ENCODE results near the gene SKOR1.

Gene SKOR1

GRCh38 chr15:67820122-67820991, 5.0 kb upstream of the SKOR1 start:
- no peak for DNase-seq

GRCh38 chr15:67820992-67821783, 4.1 kb upstream of the SKOR1 start:
- no peak for DNase-seq

DNA sequence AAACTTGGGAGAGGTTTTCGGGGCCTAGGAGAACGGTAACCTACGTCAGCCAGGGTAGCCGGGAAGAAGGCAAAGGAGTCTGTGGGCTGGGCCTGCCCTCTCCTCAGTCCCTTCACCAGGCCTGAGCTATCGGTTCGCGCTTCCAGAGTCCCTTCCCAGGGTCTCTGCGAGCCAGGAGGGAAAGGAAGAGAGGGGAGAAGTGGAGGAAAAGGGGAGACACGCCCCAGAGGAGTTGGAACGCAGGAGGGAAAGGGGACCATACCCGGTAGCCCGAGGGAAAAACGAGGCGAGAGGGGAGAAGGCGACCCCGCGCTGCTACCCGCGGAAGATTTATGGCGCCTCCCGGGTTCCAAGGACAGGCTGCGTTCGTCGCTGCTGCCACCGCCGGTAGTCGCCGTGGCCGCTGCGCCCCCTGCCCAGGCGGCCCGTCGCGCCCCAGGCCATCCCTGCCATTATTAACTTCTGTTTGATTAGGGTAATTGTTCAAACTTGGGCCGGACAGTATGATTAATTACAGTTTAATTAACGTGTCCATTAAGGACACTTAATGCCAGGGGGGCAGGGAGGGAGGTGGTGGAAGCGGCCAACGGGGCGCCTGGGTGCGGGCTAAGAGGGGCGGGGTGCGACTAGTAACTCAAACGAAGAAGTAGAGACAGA, 3.4 kb upstream of the SKOR1 start:
- DNase-seq = no peak

- DNase-seq = no peak
Observed at GRCh38 chr15:67822537-67823313, 2.6 kb upstream of the SKOR1 start.

DNA sequence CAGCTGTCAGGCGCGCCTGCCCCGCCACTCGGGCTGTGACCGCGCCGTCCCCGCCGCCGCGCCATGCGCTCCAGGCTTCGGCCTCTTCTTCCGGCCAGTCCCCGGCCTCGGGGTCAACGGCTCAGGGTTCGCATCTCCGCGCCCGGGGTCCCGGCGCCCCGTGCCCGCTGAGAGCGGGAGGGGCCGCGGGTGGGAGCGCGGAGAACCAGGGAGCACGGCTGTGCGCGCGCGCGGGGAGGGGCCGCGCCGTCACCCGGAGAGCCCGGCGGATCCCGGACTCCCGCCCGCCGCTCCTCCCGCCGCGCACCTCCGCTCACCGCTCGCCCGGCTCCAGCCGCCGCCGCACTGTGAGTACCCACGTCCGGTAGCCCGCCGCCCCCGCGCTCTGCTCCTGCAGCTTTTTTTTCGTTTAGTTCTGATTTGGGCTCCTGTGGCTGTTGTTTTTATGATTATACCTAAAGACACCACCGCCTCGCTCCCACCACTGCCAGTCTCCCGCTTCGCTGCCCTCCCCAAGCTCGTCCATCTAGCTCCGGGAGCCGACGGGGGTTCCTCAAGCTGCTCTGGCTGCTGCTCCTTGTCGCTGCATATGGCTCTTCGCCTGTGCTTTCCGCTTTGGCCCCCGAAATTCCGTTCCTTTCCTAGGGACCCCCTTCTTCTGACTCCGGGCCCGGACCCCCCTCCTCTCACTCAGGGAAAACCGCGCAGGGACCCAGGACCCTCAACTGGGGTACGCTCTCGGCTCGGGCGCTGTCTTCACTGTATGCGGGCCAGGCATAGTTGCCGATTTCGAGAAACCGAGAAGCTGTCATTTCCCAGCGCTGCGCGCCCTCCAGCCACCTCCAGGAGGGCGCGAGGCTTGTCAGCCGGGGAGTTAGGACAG, 1.8 kb upstream of the SKOR1 start:
- DNase-seq = peak; percentile 39

DNA sequence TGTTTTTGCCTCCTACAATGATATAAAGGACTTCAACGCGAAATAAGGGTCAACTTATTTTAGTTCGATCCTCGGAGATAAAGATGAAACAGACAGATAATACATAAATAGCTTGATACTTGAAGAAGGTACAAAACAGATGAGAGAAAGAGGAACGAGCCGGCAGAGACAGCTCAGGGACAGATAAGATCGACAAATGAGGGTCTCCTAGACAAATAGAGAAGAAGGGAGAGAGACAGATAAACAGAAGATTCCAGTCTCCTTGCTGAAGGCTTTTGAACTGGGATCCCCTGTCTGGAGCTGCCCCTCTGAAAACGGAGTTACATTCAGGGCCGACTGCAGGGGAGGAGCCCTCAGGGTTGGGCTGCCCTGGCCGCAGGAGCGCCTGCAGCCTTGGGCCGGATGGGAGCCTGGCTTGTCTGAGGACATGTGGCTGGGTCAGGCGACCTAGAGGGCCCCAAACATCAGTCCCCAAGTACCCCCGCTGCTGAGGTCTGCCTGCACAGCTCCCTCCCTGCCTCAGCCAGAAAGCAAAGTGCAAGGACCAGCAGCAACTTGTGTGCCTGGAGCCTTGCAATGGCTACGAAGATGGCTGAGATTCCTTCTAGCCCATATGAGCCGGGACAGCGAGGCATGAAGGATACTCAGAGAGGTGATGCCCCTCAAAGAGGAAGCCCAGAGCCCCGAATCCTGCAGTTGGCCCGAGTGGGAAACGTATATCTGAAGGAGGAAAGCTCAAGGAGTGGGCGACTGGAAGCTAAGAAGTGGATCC, 926 bp upstream of the SKOR1 start:
- DNase-seq = no peak

DNA sequence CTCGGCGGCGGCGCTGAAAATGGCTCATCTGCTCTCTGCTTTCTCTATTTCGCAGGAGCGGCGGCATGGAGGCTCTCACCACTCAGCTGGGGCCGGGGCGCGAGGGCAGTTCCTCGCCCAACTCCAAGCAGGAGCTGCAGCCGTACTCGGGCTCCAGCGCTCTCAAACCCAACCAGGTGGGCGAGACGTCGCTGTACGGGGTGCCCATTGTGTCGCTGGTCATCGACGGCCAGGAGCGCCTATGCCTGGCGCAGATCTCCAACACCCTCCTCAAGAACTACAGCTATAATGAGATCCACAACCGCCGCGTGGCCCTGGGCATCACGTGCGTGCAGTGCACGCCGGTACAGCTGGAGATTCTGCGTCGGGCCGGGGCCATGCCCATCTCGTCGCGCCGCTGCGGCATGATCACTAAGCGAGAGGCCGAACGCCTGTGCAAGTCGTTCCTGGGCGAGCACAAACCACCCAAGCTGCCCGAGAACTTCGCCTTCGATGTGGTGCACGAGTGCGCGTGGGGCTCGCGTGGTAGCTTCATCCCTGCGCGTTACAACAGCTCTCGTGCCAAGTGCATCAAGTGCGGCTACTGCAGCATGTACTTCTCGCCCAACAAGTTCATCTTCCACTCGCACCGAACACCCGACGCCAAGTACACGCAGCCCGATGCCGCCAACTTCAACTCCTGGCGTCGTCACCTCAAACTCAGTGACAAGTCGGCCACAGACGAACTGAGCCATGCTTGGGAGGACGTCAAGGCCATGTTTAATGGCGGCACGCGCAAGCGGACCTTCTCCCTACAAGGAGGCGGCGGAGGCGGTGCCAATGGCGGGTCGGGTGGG, 790 bp downstream of the SKOR1 start:
- DNase-seq = no peak

GRCh38 chr15:67826717-67827561, 1.6 kb downstream of the SKOR1 start:
- DNase-seq = no peak

DNA sequence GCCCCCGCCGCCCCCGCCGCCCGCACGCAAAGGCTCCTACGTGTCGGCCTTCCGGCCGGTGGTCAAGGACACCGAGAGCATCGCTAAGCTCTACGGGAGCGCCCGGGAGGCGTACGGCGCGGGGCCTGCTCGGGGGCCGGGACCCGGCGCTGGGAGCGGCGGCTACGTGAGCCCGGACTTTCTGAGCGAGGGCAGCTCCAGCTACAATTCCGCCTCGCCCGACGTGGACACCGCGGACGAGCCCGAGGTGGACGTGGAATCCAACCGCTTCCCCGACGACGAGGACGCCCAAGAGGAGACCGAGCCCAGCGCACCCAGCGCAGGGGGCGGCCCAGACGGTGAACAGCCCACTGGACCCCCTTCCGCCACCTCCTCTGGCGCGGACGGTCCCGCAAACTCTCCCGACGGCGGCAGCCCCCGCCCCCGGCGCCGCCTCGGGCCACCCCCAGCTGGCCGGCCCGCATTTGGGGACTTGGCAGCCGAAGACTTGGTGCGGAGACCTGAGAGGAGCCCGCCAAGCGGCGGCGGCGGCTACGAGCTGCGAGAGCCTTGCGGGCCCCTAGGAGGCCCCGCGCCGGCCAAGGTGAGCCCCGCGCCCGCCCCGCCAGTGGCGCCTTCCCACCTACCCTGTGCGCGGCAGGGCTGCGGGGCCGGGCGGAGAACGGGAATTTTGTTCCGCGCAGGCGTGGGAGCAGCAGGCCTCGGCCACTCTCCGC, 2.4 kb downstream of the SKOR1 start:
- no peak for DNase-seq

- DNase-seq = no peak
Observed at GRCh38 chr15:67828278-67828968, 3.1 kb downstream of the SKOR1 start.

DNA sequence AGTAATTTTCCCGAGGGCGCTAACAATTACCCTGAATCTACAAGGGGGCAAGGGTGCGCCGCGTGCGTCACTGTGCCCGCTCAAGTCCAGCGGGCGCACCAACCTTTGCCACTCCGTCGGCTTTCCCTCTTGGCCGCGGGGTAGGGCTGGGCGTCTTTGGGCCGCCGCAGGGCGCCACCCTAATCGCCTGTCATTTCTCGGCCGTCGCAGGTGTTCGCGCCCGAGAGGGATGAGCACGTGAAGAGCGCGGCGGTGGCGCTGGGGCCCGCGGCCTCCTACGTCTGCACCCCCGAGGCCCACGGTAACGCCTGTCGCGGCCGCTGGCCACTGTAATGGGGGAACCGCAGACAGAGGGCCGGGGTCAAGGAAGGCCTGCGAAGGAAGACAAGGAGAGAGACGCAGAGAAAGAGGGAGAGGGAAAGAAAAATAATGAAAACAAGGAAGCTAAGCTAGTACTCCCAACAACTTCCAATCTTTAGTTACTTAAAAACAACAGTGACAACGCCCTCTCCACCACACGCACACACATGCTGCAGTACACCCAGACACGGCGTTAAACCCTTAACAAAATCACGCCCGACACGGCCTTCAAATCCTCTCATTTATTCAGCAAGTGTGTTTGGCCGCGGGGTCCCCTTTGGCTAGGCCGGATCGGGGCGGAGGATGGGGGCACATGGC, 3.8 kb downstream of the SKOR1 start:
- DNase-seq = no peak

- DNase-seq = no peak
Observed at GRCh38 chr15:67829647-67830504, 4.6 kb downstream of the SKOR1 start.

DNA sequence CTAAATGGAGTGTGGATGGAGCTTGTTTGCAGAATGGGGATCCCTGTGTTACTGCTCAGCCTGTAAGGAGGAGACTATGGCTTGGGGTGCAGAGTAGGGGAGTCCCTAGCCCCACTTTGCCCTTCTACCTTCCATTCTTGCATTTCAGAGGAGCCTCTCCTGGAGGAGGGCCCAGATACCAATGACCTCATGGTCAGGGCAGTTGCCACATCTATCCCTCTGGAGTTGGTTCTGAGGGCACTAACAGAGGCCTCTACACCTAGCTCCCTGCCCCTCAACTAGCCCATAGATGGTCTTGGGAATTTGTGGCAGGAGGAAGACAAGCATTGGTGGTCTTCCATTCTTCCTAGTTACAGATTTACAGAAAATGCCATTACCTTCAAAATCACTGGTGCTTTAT, 6.1 kb downstream of the SKOR1 start:
- DNase-seq = no peak

DNA sequence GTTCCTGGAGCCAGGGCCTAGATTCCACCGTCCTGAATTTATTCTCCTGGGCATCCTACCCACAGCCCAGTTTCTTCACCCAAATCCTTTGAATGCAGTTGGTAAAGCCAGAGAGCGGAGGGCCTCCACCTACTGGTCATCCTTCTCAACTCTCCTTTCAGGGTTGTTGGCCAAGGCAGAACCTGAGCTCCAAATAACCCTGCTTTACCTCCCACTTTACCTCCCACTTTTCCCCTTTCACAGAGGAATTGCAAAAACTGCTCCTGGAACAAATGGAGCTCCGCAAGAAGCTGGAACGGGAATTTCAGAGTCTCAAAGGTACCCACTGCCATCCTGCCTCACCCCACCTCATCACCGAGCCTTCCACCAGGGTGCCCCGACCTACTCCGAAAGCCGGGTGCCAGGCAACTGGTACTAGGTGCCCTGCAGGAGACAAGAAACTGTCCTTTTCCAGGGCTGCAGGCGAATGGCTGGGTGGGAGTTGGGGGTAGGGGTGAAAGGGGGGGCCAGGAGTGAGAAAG, 6.8 kb downstream of the SKOR1 start:
- peak; percentile 15 for DNase-seq

- no peak for DNase-seq
Observed at GRCh38 chr15:67832897-67833709, 7.8 kb downstream of the SKOR1 start.
